Chondrocyte (in vitro differentiated cells): ENCODE data around the gene TST. TPM values are rescaled to one million over a fixed set of nuclear protein-coding genes. Genes with fewer than 3 reads are reported as not detected.
A peak's percentile ranks its signal among the peaks of the same experiment; 100 is the strongest.

Source experiments
- DNase-seq: peaks from one replicate; pipeline ENCODE4 v3.0.0; 2021; ENCODE audit warnings: mixed read lengths, low spot score
- H3K27ac Mint-ChIP-seq: one replicate; pipeline ENCODE4 v1.8.0; 2021; ENCODE audit warnings: mild to moderate bottlenecking, moderate library complexity, mixed read lengths; ENCODE audit not compliant: unreplicated experiment
- H3K27me3 Mint-ChIP-seq: 2 replicates; pipeline ENCODE4 v1.8.0; 2021; ENCODE audit warnings: low read depth, mixed read lengths
- H3K36me3 Mint-ChIP-seq: 2 replicates; pipeline ENCODE4 v1.8.0; 2021; ENCODE audit warnings: low read depth, mixed read lengths
- H3K4me1 Mint-ChIP-seq: 2 replicates; pipeline ENCODE4 v1.8.0; 2021; ENCODE audit warnings: low read depth, mild to moderate bottlenecking, mixed read lengths
- H3K4me3 Mint-ChIP-seq: one replicate; pipeline ENCODE4 v1.8.0; 2021; ENCODE audit warnings: mild to moderate bottlenecking, moderate library complexity, mixed read lengths; ENCODE audit not compliant: unreplicated experiment
- H3K9me3 Mint-ChIP-seq: 2 replicates; pipeline ENCODE4 v1.8.0; 2021; ENCODE audit warnings: low read depth, mixed read lengths
- CTCF ChIP-seq: fragments of 200-600 bp; sonication (generic); IDR thresholded peaks from 2 replicates; pipeline ENCODE4 v1.5.0; 2021; ENCODE audit warnings: antibody characterized with exemption, mild to moderate bottlenecking, moderate library complexity
- total RNA-seq: library from RNA; stranded (reverse); gene quantifications from 3 replicates; pipeline ENCODE4 v1.2.1, GENCODE V29; 2021

Gene TST
- total RNA-seq, 1 donor from 2014 or later = 24.9 TPM

- peaks cover 7% of the 10 kb centered on the region for H3K36me3 Mint-ChIP-seq
- no peak within 1 kb of the TSS for H3K27ac Mint-ChIP-seq
- no peaks in the 10 kb centered on the region for H3K9me3 Mint-ChIP-seq
- H3K27me3 Mint-ChIP-seq = no peaks in the 10 kb centered on the region
- no peak for DNase-seq
- no peak for TF ChIP-seq CTCF
- peaks cover 12% of the 10 kb centered on the region for H3K4me1 Mint-ChIP-seq
- peak within 1 kb of the TSS; percentile 71 for H3K4me3 Mint-ChIP-seq
These were observed 32.4 kb upstream of the TST start, which contains the start of gene KCTD17 for GRCh38 chr22:37051391-37052385. TSS of gene KCTD17 (plus strand) at chr22:37051742. CDS start at chr22:37051761, 19 bp downstream.

GRCh38 chr22:37050913-37051312 lies 31.7 kb upstream of the TST start:
- no peak for DNase-seq
- Mint-ChIP-seq H3K4me1 (peaks cover 12% of the 10 kb centered on the region), H3K27ac (no peak overlapping the region), H3K36me3 (peaks cover 2% of the 10 kb centered on the region), H3K9me3 (no peaks in the 10 kb centered on the region), H3K27me3 (no peaks in the 10 kb centered on the region), H3K4me3 (peak overlapping the region; percentile 38)
- no peak for TF ChIP-seq CTCF

- H3K36me3 Mint-ChIP-seq = no peaks in the 10 kb centered on the region
- no peak for DNase-seq
These were observed 30.0 kb upstream of the TST start for GRCh38 chr22:37049224-37049623.

GRCh38 chr22:37048133-37048532 lies 28.9 kb upstream of the TST start:
- H3K27me3 Mint-ChIP-seq = no peaks in the 10 kb centered on the region
- H3K27ac Mint-ChIP-seq = no peak overlapping the region
- H3K4me3 Mint-ChIP-seq = no peak overlapping the region
- no peaks in the 10 kb centered on the region for H3K9me3 Mint-ChIP-seq
- H3K4me1 Mint-ChIP-seq = peaks cover 9% of the 10 kb centered on the region
- no peak for DNase-seq
- no peaks in the 10 kb centered on the region for H3K36me3 Mint-ChIP-seq
- TF ChIP-seq CTCF = no peak

More at GRCh38 chr22:37049224-37049623, 30.0 kb upstream of the TST start:
- H3K4me3 Mint-ChIP-seq = no peak overlapping the region
- no peak for TF ChIP-seq CTCF
- no peaks in the 10 kb centered on the region for H3K27me3 Mint-ChIP-seq
- peaks cover 12% of the 10 kb centered on the region for H3K4me1 Mint-ChIP-seq
- H3K27ac Mint-ChIP-seq = no peak overlapping the region
- no peaks in the 10 kb centered on the region for H3K9me3 Mint-ChIP-seq

- no peak overlapping the region for H3K4me3 Mint-ChIP-seq
- no peaks in the 10 kb centered on the region for H3K27me3 Mint-ChIP-seq
- H3K4me1 Mint-ChIP-seq = no peaks in the 10 kb centered on the region
- H3K27ac Mint-ChIP-seq = no peak overlapping the region
- no peaks in the 10 kb centered on the region for H3K36me3 Mint-ChIP-seq
- no peaks in the 10 kb centered on the region for H3K9me3 Mint-ChIP-seq
- TF ChIP-seq CTCF = no peak
- no peak for DNase-seq
These were observed 27.8 kb upstream of the TST start for GRCh38 chr22:37047006-37047405.
